H1 (cell line): ENCODE measurements around the gene SLC12A7. TPM values are rescaled to one million over a fixed set of nuclear protein-coding genes. Genes with fewer than 3 reads are reported as not detected.

Experiments used
- CTCF ChIA-PET: fragments of 300-600 bp; sonication (Branson Sonifier 250); formaldehyde crosslinking; loops from one replicate; lab custom pipeline; 2021; ENCODE audit not compliant: partially characterized antibody; lab: Charles Lee
- POLR2A ChIA-PET: fragments of 300-600 bp; sonication (Branson Sonifier 250); formaldehyde crosslinking; loops from one replicate; lab custom pipeline; 2021; ENCODE audit warnings: inconsistent platforms; ENCODE audit not compliant: partially characterized antibody; lab: Charles Lee
- DNase-seq, 2 experiments: peaks; one replicate each; pipeline versions ENCODE4 v3.0.0 to v3.0.0-alpha.2; 2010 to 2022; ENCODE audit warnings: low spot score in 2 of 2, low read depth in 1 of 2, mixed read lengths in 1 of 2
- FAIRE-seq: peaks from 2 replicates; lab custom pipeline; 2011; peaks lifted over from hg19 to GRCh38; lab: Jason Lieb, UNC
- H2AFZ ChIP-seq: 2 replicates; pipeline ENCODE4 v1.8.1; 2012; ENCODE audit warnings: low read length, inconsistent platforms
- H2AK5ac ChIP-seq: 2 replicates; pipeline ENCODE4 v1.6.1; 2013; ENCODE audit warnings: low read depth, low read length
- H2BK120ac ChIP-seq: replicated peaks from 2 replicates; pipeline ENCODE3; 2013; ENCODE audit warnings: low read depth, low read length, inconsistent platforms
- H2BK12ac ChIP-seq: 2 replicates; pipeline ENCODE4 v1.6.1; 2013; ENCODE audit warnings: low read depth, low read length
- H2BK15ac ChIP-seq: 2 replicates; pipeline ENCODE4 v1.6.1; 2013; ENCODE audit warnings: low read length
- H2BK20ac ChIP-seq: 2 replicates; pipeline ENCODE4 v1.6.1; 2013; ENCODE audit warnings: low read length
- H2BK5ac ChIP-seq: 2 replicates; pipeline ENCODE4 v1.6.1; 2013; ENCODE audit warnings: low read depth, low read length
- H3K14ac ChIP-seq: 2 replicates; pipeline ENCODE4 v1.6.1; 2013; ENCODE audit warnings: inconsistent platforms; ENCODE audit not compliant: insufficient read length
- H3K18ac ChIP-seq: 2 replicates; pipeline ENCODE4 v1.6.1; 2013; ENCODE audit warnings: low read length; ENCODE audit errors: extremely low read depth
- H3K23ac ChIP-seq: 2 replicates; pipeline ENCODE4 v1.6.1; 2013; ENCODE audit warnings: inconsistent platforms; ENCODE audit not compliant: insufficient read length
- H3K23me2 ChIP-seq: 2 replicates; pipeline ENCODE4 v1.6.1; 2013; ENCODE audit warnings: low read depth, low read length
- H3K27ac ChIP-seq: 2 replicates; pipeline ENCODE4 v1.6.1; 2011; ENCODE audit warnings: low read depth, low read length, inconsistent platforms
- H3K27me3 ChIP-seq, 4 experiments: replicated peaks in 1 of 4; 1 replicate in 1 of 4; 2 replicates in 3 of 4; pipeline versions ENCODE4 v1.6.1 to v1.8.1; 2011 to 2013; ENCODE audit warnings: low read length in 3 of 4, mild to moderate bottlenecking in 3 of 4, inconsistent platforms in 2 of 4, mixed read lengths in 2 of 4, moderate library complexity in 1 of 4; ENCODE audit not compliant: control insufficient read depth in 3 of 4, insufficient read depth in 3 of 4; ENCODE audit errors: extremely low read depth in 1 of 4
- H3K36me3 ChIP-seq, 4 experiments: 2 replicates each; pipeline versions ENCODE4 v1.6.1 to v1.8.1; 2011 to 2013; ENCODE audit warnings: mild to moderate bottlenecking in 4 of 4, low read length in 3 of 4, moderate library complexity in 2 of 4, control low read depth in 1 of 4, inconsistent platforms in 1 of 4; ENCODE audit not compliant: insufficient read depth in 4 of 4, control insufficient read depth in 2 of 4
- H3K4ac ChIP-seq: replicated peaks from 2 replicates; pipeline ENCODE3; 2013; ENCODE audit warnings: low read length, low read depth, mixed read lengths, inconsistent platforms; ENCODE audit not compliant: insufficient read length
- H3K4me1 ChIP-seq, 4 experiments: replicated peaks in 1 of 4; 1 replicate in 1 of 4; 2 replicates in 3 of 4; pipeline versions ENCODE4 v1.6.1 to v1.8.1; 2011 to 2013; ENCODE audit warnings: low read length in 3 of 4, inconsistent platforms in 2 of 4, mixed read lengths in 1 of 4; ENCODE audit not compliant: insufficient read depth in 4 of 4, control insufficient read depth in 3 of 4
- H3K4me2 ChIP-seq, 2 experiments: 2 replicates each; pipeline versions ENCODE4 v1.6.1 to v1.8.1; 2011 to 2013; ENCODE audit warnings: low read depth in 2 of 2, low read length in 2 of 2, control low read depth in 1 of 2, inconsistent platforms in 1 of 2, mild to moderate bottlenecking in 1 of 2; ENCODE audit not compliant: insufficient read depth in 1 of 2
- H3K4me3 ChIP-seq, 4 experiments: fragments of 200-600, 300-600 bp in 1 of 4; sonication (generic), shearing (Covaris generic), sonication (Bioruptor Twin) in 1 of 4; 2 replicates each; pipeline versions ENCODE4 v1.5.1 to v1.8.1; 2011 to 2016; ENCODE audit warnings: low read length in 4 of 4, low read depth in 3 of 4, control low read depth in 2 of 4, inconsistent platforms in 2 of 4, mild to moderate bottlenecking in 2 of 4, mixed read lengths in 1 of 4, moderate library complexity in 1 of 4; ENCODE audit not compliant: insufficient read depth in 2 of 4; ENCODE audit errors: extremely low read depth in 1 of 4
- H3K56ac ChIP-seq: replicated peaks from 2 replicates; pipeline ENCODE3; 2013; ENCODE audit warnings: low read depth, mild to moderate bottlenecking, mixed read lengths, low read length, inconsistent platforms; ENCODE audit not compliant: insufficient read length
- H3K79me1 ChIP-seq: 2 replicates; pipeline ENCODE4 v1.6.1; 2013; ENCODE audit warnings: low read depth, low read length, control low read depth
- H3K79me2 ChIP-seq, 2 experiments: 2 replicates each; pipeline versions ENCODE4 v1.6.1 to v1.8.1; 2012 to 2013; ENCODE audit warnings: low read length in 2 of 2, mild to moderate bottlenecking in 2 of 2, inconsistent platforms in 1 of 2; ENCODE audit not compliant: insufficient read depth in 2 of 2, control insufficient read depth in 1 of 2
- H3K9ac ChIP-seq, 4 experiments: replicated peaks in 1 of 4; 1 replicate in 1 of 4; 2 replicates in 3 of 4; pipeline versions ENCODE4 v1.6.1 to v1.8.1; 2011 to 2013; ENCODE audit warnings: low read depth in 3 of 4, low read length in 3 of 4, control low read depth in 2 of 4, mild to moderate bottlenecking in 2 of 4, moderate library complexity in 2 of 4, inconsistent platforms in 1 of 4; ENCODE audit errors: extremely low read depth in 1 of 4
- H3K9me3 ChIP-seq, 2 experiments: 2 replicates each; pipeline versions ENCODE4 v1.6.1 to v1.8.1; 2012 to 2013; ENCODE audit warnings: mild to moderate bottlenecking in 2 of 2, moderate library complexity in 2 of 2, control low read depth in 1 of 2, inconsistent platforms in 1 of 2, low read depth in 1 of 2, low read length in 1 of 2, mixed read lengths in 1 of 2; ENCODE audit not compliant: insufficient read depth in 2 of 2
- H4K20me1 ChIP-seq, 2 experiments: replicated peaks in 1 of 2; 2 replicates each; pipeline versions ENCODE3 to v1.8.1; 2011 to 2013; ENCODE audit warnings: inconsistent platforms in 2 of 2, low read length in 2 of 2, mild to moderate bottlenecking in 1 of 2; ENCODE audit not compliant: insufficient read depth in 2 of 2, control insufficient read depth in 1 of 2
- H4K5ac ChIP-seq: 2 replicates; pipeline ENCODE4 v1.6.1; 2013; ENCODE audit warnings: low read length, low read depth, mixed read lengths, inconsistent platforms; ENCODE audit not compliant: insufficient read length
- H4K8ac ChIP-seq: 2 replicates; pipeline ENCODE4 v1.8.0; 2013; ENCODE audit warnings: mild to moderate bottlenecking, moderate library complexity, low read length, inconsistent platforms; ENCODE audit not compliant: insufficient read depth; ENCODE audit errors: extremely low read depth
- H4K91ac ChIP-seq: replicated peaks from 2 replicates; pipeline ENCODE3; 2013; ENCODE audit warnings: low read length, mixed read lengths, inconsistent platforms; ENCODE audit not compliant: insufficient read length
- KDM1A ChIP-seq: fragments of 200-600, 300-600 bp; sonication (generic); IDR thresholded peaks from 2 replicates; pipeline ENCODE4 v1.7.1; 2016; ENCODE audit warnings: mild to moderate bottlenecking, low read length, borderline replicate concordance
- KDM4A ChIP-seq: IDR thresholded peaks from one replicate; pipeline ENCODE4 v1.7.1; 2012; ENCODE audit warnings: low read depth, mild to moderate bottlenecking, moderate library complexity, low read length, inconsistent platforms; ENCODE audit not compliant: severe bottlenecking
- TCF12 ChIP-seq: IDR thresholded peaks from 2 replicates; pipeline ENCODE4 v1.6.1; 2011; ENCODE audit warnings: low read depth, mild to moderate bottlenecking, low read length
- WGBS, 2 experiments: shearing (Covaris generic) in 1 of 2; methylation state at CpG; one replicate each; pipeline versions ENCODE4 v1.1.6 to v1.1.7; 2013 to 2015; ENCODE audit warnings: low lambda C conversion rate in 2 of 2, mixed read lengths in 2 of 2, inconsistent platforms in 1 of 2, low coverage in 1 of 2, missing lambda C conversion rate in 1 of 2; ENCODE audit not compliant: insufficient replicate concordance in 2 of 2, insufficient coverage in 1 of 2, insufficient read length in 1 of 2; ENCODE audit errors: extremely low coverage in 1 of 2, missing lambda C conversion rate in 1 of 2; 5-methylcytosine and 5-hydroxymethylcytosine counted together
- long read RNA-seq, 2 experiments: library from RNA in 1 of 2; library from capped mRNA in 1 of 2; stranded (forward); transcript quantifications; one replicate each; pipeline ENCODE4 v2.0.0, GENCODE V29; 2021; ENCODE audit warnings: inconsistent platforms in 1 of 2
- polyA minus RNA-seq, 3 experiments: library from RNA; depleted of rRNA, polyadenylated mRNA; stranded (reverse); fragments of >200 nt; gene quantifications; 1 replicate in 2 of 3; 2 replicates in 1 of 3; pipeline ENCODE4 v1.2.3, GENCODE V29; 2011
- polyA plus RNA-seq, 7 experiments: library from polyadenylated mRNA; depleted of rRNA in 3 of 7; stranded (reverse) in 5 of 7; unstranded in 2 of 7; fragments of >200 nt in 5 of 7; fragments of 200-250 nt in 2 of 7; gene quantifications; 1 replicate in 5 of 7; 2 replicates in 1 of 7; 4 replicates in 1 of 7; pipeline versions ENCODE4 v1.2.1 to v1.2.3, GENCODE V29; 2011 to 2013; ENCODE audit warnings: missing spikeins in 2 of 7, mixed read lengths in 2 of 7
- total RNA-seq: library from RNA; stranded (reverse); fragmentation: NEBNext Ultra II Directional; extraction: Animal tissue kit (Norgen Biotek cat#: 25700); gene quantifications from 2 replicates; pipeline ENCODE4 v1.2.1, GENCODE V29; 2021

SLC12A7 gene
- 38.6 and 39.7 TPM in 2 replicates for total RNA-seq
- 23.5 and 37.5 TPM in 2 replicates for polyA plus RNA-seq (2011; rRNA removed)
- 26.4 TPM for polyA plus RNA-seq (2011; cell fraction: cytosol; rRNA removed)
- polyA plus RNA-seq (2011; cell fraction: nucleus; rRNA removed) = 181 TPM
- 27.4 to 47.0 TPM (median 38.9 TPM) in 4 replicates for polyA plus RNA-seq (2012, experiment 1 of 2)
- polyA plus RNA-seq (2012, experiment 2 of 2) = 19.5 TPM
- 27.2 TPM for polyA plus RNA-seq (2013, experiment 1 of 2)
- 24.9 TPM for polyA plus RNA-seq (2013, experiment 2 of 2)
- 23.8 and 28.1 TPM in 2 replicates for polyA minus RNA-seq (2011; rRNA and poly(A)+ RNA removed)
- polyA minus RNA-seq (2011; cell fraction: cytosol; rRNA and poly(A)+ RNA removed) = 33.8 TPM
- 44.5 TPM for polyA minus RNA-seq (2011; cell fraction: nucleus; rRNA and poly(A)+ RNA removed)
- long read RNA-seq, experiment 1, full-length matches to known transcripts = 2 of 15 reads
- long read RNA-seq, experiment 1, partial matches to known transcripts = 7 of 15 reads
- long read RNA-seq, experiment 1, other reads (novel, unspliced or antisense) = 6 of 15 reads
- long read RNA-seq, experiment 2, partial matches to known transcripts = 0 of 1 reads
- long read RNA-seq, experiment 2, other reads (novel, unspliced or antisense) = 1 of 1 reads

DNA sequence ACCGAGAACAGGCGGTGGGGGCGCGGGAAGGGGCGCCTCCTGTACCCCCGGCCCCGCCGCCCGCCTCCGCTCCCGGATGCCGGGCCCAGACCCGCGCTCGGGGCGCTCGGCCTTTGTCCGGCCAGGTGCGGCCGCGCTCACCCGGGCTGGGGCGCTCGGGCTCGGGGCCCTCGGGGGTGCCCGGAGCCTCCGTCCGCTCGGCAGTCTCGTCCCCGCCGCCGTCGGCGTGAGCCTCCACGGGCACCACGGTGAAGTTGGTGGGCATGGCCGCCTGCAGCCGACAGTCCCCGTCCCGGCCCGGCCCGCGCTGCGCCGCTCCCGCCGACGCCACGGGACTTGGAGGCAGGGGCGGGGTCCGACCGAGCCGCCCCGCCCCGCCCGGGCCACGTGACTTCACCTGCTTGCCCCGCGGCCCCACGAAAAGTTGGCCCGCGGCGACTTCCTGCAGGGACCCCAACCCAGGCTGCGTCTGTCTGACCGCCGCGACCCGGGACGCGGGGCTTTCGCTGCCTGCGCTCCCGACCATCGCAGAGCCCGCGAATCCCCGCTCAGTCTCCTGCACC lies at the start of gene SLC12A7:
Gene SLC12A7, minus strand, starts transcription at position 337 of the 563 bp plus-strand sequence. Its CDS starts 72 bp downstream, at position 265.
- Histone ChIP-seq H3K23ac (no peak within 1 kb of the TSS), H3K14ac (no peak within 1 kb of the TSS), H2BK15ac (no peak within 1 kb of the TSS), H3K4me2 (peak within 1 kb of the TSS; percentile 67 to 91), H4K5ac (peak within 1 kb of the TSS; percentile 41), H3K56ac (no peak within 1 kb of the TSS), H3K27me3 (no peaks in the 10 kb centered on the region; a peak in 1 of 7 replicates), H3K9me3 (no peaks in the 10 kb centered on the region), H4K20me1 (peaks cover 10% of the 10 kb centered on the region in 2 experiments), H3K18ac (peak within 1 kb of the TSS; percentile 87), H3K79me2 (peaks cover 0 to 41% of the 10 kb centered on the region in 2 experiments; a peak in 3 of 4 replicates), H2BK120ac (no peak within 1 kb of the TSS), H3K27ac (no peak within 1 kb of the TSS; the same call in 1 of the 2 replicates), H3K23me2 (peaks cover 3% of the 10 kb centered on the region; the same call in 1 of the 2 replicates), H2BK20ac (no peak within 1 kb of the TSS), H3K79me1 (peaks cover 20% of the 10 kb centered on the region), H3K4me3 (peak within 1 kb of the TSS; percentile 64 to 97 (median 77)), H2AK5ac (0 out of 2 replicates have a peak within 1 kb of the TSS, but pooled peaks have one; percentile 43), H4K8ac (peak within 1 kb of the TSS; percentile 84), H3K4ac (no peak within 1 kb of the TSS), H2BK5ac (no peak within 1 kb of the TSS; the same call in 1 of the 2 replicates), H4K91ac (no peak within 1 kb of the TSS), H3K9ac (peak within 1 kb of the TSS in 3 of 4 experiments; percentile 54 to 78 (median 67); a peak in 4 of 7 replicates), H3K4me1 (peaks cover 7 to 37% (median 29%) of the 10 kb centered on the region in 4 experiments), H2BK12ac (no peak within 1 kb of the TSS), H2AFZ (no peak within 1 kb of the TSS), H3K36me3 (no peaks in the 10 kb centered on the region)
- WGBS, 2 experiments = 1% methylated on average over 15 of the region's 79 CpGs; no CpG with 5 or more reads in 1 of the 2 experiments
- peak in 1 of 2 experiments; percentile 86 for DNase-seq
- ChIA-PET CTCF (no interaction called here), POLR2A (no interaction called here)
- no peak for FAIRE-seq
- TF ChIP-seq KDM4A = peak; percentile 79
- no peak for TF ChIP-seq KDM1A
- no peak for TF ChIP-seq TCF12
